Loucy (cell line): ENCODE results near the gene WWOX.

ENCODE experiments used
- CTCF ChIP-seq: fragments of 200-600 bp; sonication (generic); conservative IDR thresholded peaks from 2 replicates; pipeline ENCODE4 v1.5.1; 2014; ENCODE audit warnings: mild to moderate bottlenecking, antibody characterized with exemption, low read length
- EZH2phosphoT487 ChIP-seq: fragments of 200-600 bp; IDR thresholded peaks from 2 replicates; pipeline ENCODE4 v1.6.1; 2018; ENCODE audit warnings: antibody characterized with exemption, mild to moderate bottlenecking, moderate library complexity, borderline replicate concordance

GRCh38 chr16:79088971-79089370 lies 989.5 kb downstream of the WWOX start:
- no peak for TF ChIP-seq CTCF
- TF ChIP-seq EZH2phosphoT487, result no peak
